Mononuclear cell (primary cell): ENCODE measurements around the gene HGD. TPM values are rescaled to one million over a fixed set of nuclear protein-coding genes. Genes with fewer than 3 reads are reported as not detected.

ENCODE experiments used
- H3K27me3 ChIP-seq: 2 replicates; pipeline ENCODE4 v1.6.0; 2011; ENCODE audit warnings: low read length, control low read depth; ENCODE audit not compliant: insufficient read depth
- H3K4me1 ChIP-seq: 2 replicates; pipeline ENCODE4 v1.5.1; 2011; ENCODE audit warnings: mild to moderate bottlenecking, low read length, control low read depth; ENCODE audit not compliant: insufficient read depth
- H3K4me3 ChIP-seq: 2 replicates; pipeline ENCODE4 v1.5.1; 2011; ENCODE audit warnings: mild to moderate bottlenecking, low read length, moderate library complexity
- H3K9me3 ChIP-seq: 2 replicates; pipeline ENCODE4 v1.5.1; 2011; ENCODE audit warnings: low read depth, mild to moderate bottlenecking, control low read depth, low read length
- total RNA-seq: library from RNA; depleted of rRNA; stranded (reverse); fragments of >200 nt; gene quantifications from one replicate; pipeline ENCODE4 v1.2.3, GENCODE V29; 2012

HGD gene
- total RNA-seq, 1 donor = 6.7 TPM

DNA sequence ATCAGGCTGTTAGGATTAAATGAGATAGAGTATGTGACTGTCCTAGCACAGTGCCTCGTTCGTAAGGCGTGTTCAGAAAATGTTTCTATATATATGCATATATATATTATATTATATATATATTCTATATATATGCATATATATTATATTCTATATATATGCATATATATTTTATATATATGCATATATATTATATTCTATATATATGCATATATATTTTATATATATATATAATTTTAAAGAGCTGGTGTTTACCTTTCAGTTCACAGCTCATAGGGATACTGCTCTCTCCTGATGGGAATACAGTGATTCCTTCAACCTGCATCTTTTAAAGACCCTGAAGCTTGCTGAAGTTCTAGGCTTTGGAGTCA lies 85.2 kb downstream of the HGD start:
- H3K4me3 ChIP-seq = peak overlapping the region; percentile 75
- H3K4me1 ChIP-seq = peaks cover 25% of the 10 kb centered on the region
- H3K27me3 ChIP-seq = no peaks in the 10 kb centered on the region
- no peaks in the 10 kb centered on the region for H3K9me3 ChIP-seq

DNA sequence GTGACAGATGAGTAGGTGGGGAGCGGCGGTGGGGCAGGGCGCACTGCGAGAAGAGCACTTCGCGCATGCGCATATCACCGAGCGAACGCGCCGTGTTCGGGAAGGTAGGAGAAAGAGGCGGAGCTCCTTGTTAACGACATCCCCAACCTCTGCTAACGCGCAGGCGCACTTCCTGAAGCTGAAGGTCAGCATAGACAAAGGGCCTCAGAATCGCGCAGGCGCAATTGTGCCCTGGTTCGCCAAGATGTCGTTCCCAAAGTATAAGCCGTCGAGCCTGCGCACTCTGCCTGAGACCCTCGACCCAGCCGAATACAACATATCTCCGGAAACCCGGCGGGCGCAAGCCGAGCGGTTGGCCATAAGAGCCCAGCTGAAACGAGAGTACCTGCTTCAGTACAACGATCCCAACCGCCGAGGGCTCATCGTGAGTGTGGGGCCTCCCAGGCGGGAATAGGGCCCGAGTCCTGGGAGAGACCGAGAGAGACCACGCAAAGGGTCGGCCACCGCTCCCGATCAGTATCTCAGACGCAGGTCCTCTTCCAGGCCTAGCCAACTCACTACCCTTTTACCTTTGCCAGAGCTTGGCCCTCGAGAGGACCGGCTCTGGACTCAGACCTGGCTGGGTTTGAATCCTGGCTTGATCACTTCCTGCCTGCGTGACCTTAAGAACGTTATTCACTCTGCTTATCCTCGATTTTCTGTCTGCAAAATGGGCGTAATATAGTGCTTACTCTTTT lies 85.8 kb downstream of the HGD start, which contains the start of gene NDUFB4:
NDUFB4 (plus strand) TSS at position 221 of the 737 bp plus-strand sequence; CDS start at position 245, 24 bp downstream.
- Histone ChIP-seq H3K4me3 (peak within 1 kb of the TSS; percentile 75), H3K9me3 (no peaks in the 10 kb centered on the region), H3K4me1 (peaks cover 25% of the 10 kb centered on the region), H3K27me3 (no peaks in the 10 kb centered on the region)

GRCh38 chr3:120595788-120596115 lies 86.3 kb downstream of the HGD start:
- Histone ChIP-seq H3K9me3 (no peaks in the 10 kb centered on the region), H3K27me3 (no peaks in the 10 kb centered on the region), H3K4me3 (peak overlapping the region; percentile 75), H3K4me1 (peaks cover 25% of the 10 kb centered on the region)

GRCh38 chr3:120587332-120587975 lies 94.6 kb downstream of the HGD start:
- H3K9me3 ChIP-seq = no peaks in the 10 kb centered on the region
- no peak overlapping the region for H3K4me3 ChIP-seq
- H3K4me1 ChIP-seq = no peaks in the 10 kb centered on the region
- no peaks in the 10 kb centered on the region for H3K27me3 ChIP-seq

Other genes starting within 250 kb of the HGD start
- gene FSTL1, start 231.2 kb downstream of the HGD start, total RNA-seq = 2.6 TPM
- 71.6 TPM for gene NDUFB4, start 85.9 kb downstream of the HGD start, total RNA-seq
- gene RABL3, start 60.3 kb upstream of the HGD start, total RNA-seq = 13.7 TPM
- 7.9 TPM for gene GTF2E1, start 60.5 kb upstream of the HGD start, total RNA-seq
- gene STXBP5L, start 226.0 kb upstream of the HGD start, total RNA-seq = not detected